Lower lobe of right lung (tissue), 2 donors: ENCODE results near the gene RIIAD1. TPM values are rescaled to one million over a fixed set of nuclear protein-coding genes. Genes with fewer than 3 reads are reported as not detected.
A peak's percentile ranks its signal among the peaks of the same experiment; 100 is the strongest.

ENCODE experiments used
- ATAC-seq, 2 donors: fragments of 200-7000 bp; cut with Tn5 transposase; one replicate each; pipeline ENCODE4 v1.9.1; 2020 to 2022; ENCODE audit warnings: mild to moderate bottlenecking in 2 of 2, moderate library complexity in 2 of 2
- DNase-seq: peaks from one replicate; pipeline ENCODE4 v3.0.0-alpha.2; 2020
- H3K27ac ChIP-seq: fragments of 200-600 bp; one replicate; pipeline ENCODE4 v1.8.0; 2022
- H3K27me3 ChIP-seq: fragments of 200-600 bp; one replicate; pipeline ENCODE4 v1.8.0; 2022; ENCODE audit warnings: low read depth
- H3K36me3 ChIP-seq: fragments of 200-600 bp; one replicate; pipeline ENCODE4 v1.8.0; 2022; ENCODE audit warnings: mild to moderate bottlenecking
- H3K4me1 ChIP-seq: fragments of 200-600 bp; one replicate; pipeline ENCODE4 v1.8.0; 2022
- H3K4me3 ChIP-seq: fragments of 200-600 bp; one replicate; pipeline ENCODE4 v1.8.0; 2022; ENCODE audit warnings: mild to moderate bottlenecking
- H3K9me3 ChIP-seq: fragments of 200-600 bp; one replicate; pipeline ENCODE4 v1.8.0; 2022
- CTCF ChIP-seq: fragments of 200-600 bp; IDR thresholded peaks from one replicate; pipeline ENCODE4 v1.8.0; 2022; ENCODE audit warnings: antibody characterized with exemption, mild to moderate bottlenecking
- intact Hi-C: fragments of 100-400 bp; cut with DNase I; formaldehyde crosslinking; loops from one replicate; pipeline ENCODE4 v1.11.0; 2022
- total RNA-seq: library from RNA; stranded (reverse); fragmentation: NEBNext Ultra II Directional; extraction: Animal tissue kit (Norgen Biotek cat#: 25700); gene quantifications from one replicate; pipeline ENCODE4 v1.2.1, GENCODE V29; 2021
- donor health status: DM: no; HTN: yes; CAD: no; lungs with severe emphysema.

The RIIAD1 gene
- total RNA-seq, 1 donor from 2014 or later = not detected

- DNase-seq (no peak), ATAC-seq (no peak)
- H3K4me1 ChIP-seq = peaks cover 29% of the 10 kb centered on the region
- H3K27me3 ChIP-seq = peaks cover 24% of the 10 kb centered on the region
- peak overlapping the region; percentile 75 for H3K27ac ChIP-seq
- no peaks in the 10 kb centered on the region for H3K9me3 ChIP-seq
- no peaks in the 10 kb centered on the region for H3K36me3 ChIP-seq
- H3K4me3 ChIP-seq = peak overlapping the region; percentile 61
- intact Hi-C loops = no loop called here
- no peak for TF ChIP-seq CTCF
Measured at GRCh38 chr1:151720125-151720524, 1.2 kb upstream of the RIIAD1 start.

- H3K4me1 ChIP-seq = peaks cover 29% of the 10 kb centered on the region
- H3K27ac ChIP-seq = peak overlapping the region; percentile 75
- TF ChIP-seq CTCF = no peak
- peak overlapping the region; percentile 61 for H3K4me3 ChIP-seq
- intact Hi-C loops = no loop called here
- H3K36me3 ChIP-seq = no peaks in the 10 kb centered on the region
- DNase-seq (no peak), ATAC-seq (peak in 1 of 2 donors; percentile 63)
- H3K27me3 ChIP-seq = peaks cover 27% of the 10 kb centered on the region
- no peaks in the 10 kb centered on the region for H3K9me3 ChIP-seq
Measured at GRCh38 chr1:151720554-151720953, 768 bp upstream of the RIIAD1 start.

- Histone ChIP-seq H3K27me3 (peaks cover 23% of the 10 kb centered on the region), H3K4me1 (peaks cover 28% of the 10 kb centered on the region), H3K4me3 (peak overlapping the region; percentile 61), H3K9me3 (no peaks in the 10 kb centered on the region), H3K36me3 (no peaks in the 10 kb centered on the region), H3K27ac (no peak overlapping the region)
- intact Hi-C loops = no loop called here
- TF ChIP-seq CTCF = no peak
- ATAC-seq = no peak
- DNase-seq = no peak
Measured at GRCh38 chr1:151721788-151722510, 627 bp downstream of the RIIAD1 start.

- peaks cover 12% of the 10 kb centered on the region for H3K27me3 ChIP-seq
Measured at GRCh38 chr1:151723726-151724370, 2.5 kb downstream of the RIIAD1 start.

More at GRCh38 chr1:151723726-151724370, 2.5 kb downstream of the RIIAD1 start:
- DNase-seq (no peak), ATAC-seq (no peak)
- intact Hi-C loops = no loop called here
- Histone ChIP-seq H3K9me3 (no peaks in the 10 kb centered on the region), H3K36me3 (no peaks in the 10 kb centered on the region), H3K4me1 (peaks cover 19% of the 10 kb centered on the region), H3K4me3 (no peak overlapping the region), H3K27ac (no peak overlapping the region)
- no peak for TF ChIP-seq CTCF
